K562 (cell line): ENCODE results near the gene ADI1. TPM values are rescaled to one million over a fixed set of nuclear protein-coding genes. Genes with fewer than 3 reads are reported as not detected.

ENCODE experiments used
- ATAC-seq: fragments of 200-7000 bp; cut with Tn5 transposase; 3 replicates; pipeline ENCODE4 v1.9.1; 2020; ENCODE audit warnings: moderate library complexity
- BruUV-seq: library from RNA; stranded (reverse); fragments of 400-500 nt; replicated peaks from 2 replicates; lab custom pipeline; 2021; lab: Mats Ljungman, UMichigan
- CTCF ChIA-PET: fragments of 300-600 bp; formaldehyde crosslinking; extraction: SDS; loops from one replicate; lab custom pipeline; 2021; ENCODE audit warnings: low intra/inter-chr PET ratio; lab: Yijun Ruan, JAX
- POLR2A ChIA-PET: fragments of 300-600, 350-650 bp; sonication (Branson Sonifier 250); formaldehyde crosslinking; extraction: SDS; loops from one replicate; lab custom pipeline; 2021; ENCODE audit warnings: antibody characterized with exemption, inconsistent platforms; lab: Yijun Ruan, JAX
- DNase-seq, 4 experiments: peaks; one replicate each; pipeline versions ENCODE4 v3.0.0 to v3.0.0-alpha.2; 2011 to 2018; ENCODE audit warnings: low spot score in 3 of 4, mixed read lengths in 3 of 4; ENCODE audit errors: extremely low read depth in 1 of 4
- FAIRE-seq: peaks from 2 replicates; lab custom pipeline; 2011; peaks lifted over from hg19 to GRCh38; lab: Jason Lieb, UNC
- H2AFZ ChIP-seq: 2 replicates; pipeline ENCODE4 v1.6.0; 2011; ENCODE audit warnings: low read depth, low read length, control low read depth, inconsistent platforms
- H3K27ac ChIP-seq: fragments of 200-600 bp; 3 replicates; pipeline ENCODE4 v1.8.0; 2011; ENCODE audit warnings: low read depth, mild to moderate bottlenecking, control low read depth, inconsistent platforms, low read length, moderate library complexity, mixed read lengths; ENCODE audit errors: extremely low read depth
- H3K27me3 ChIP-seq, 2 experiments: fragments of 300-600 bp in 1 of 2; 2 replicates in 1 of 2; 3 replicates in 1 of 2; pipeline versions ENCODE4 v1.6.0 to v1.8.0; 2011; ENCODE audit warnings: inconsistent platforms in 2 of 2, low read length in 2 of 2, mild to moderate bottlenecking in 1 of 2, mixed read lengths in 1 of 2, moderate library complexity in 1 of 2; ENCODE audit not compliant: control insufficient read depth in 2 of 2, insufficient read depth in 2 of 2
- H3K36me3 ChIP-seq: fragments of 300-600 bp; 3 replicates; pipeline ENCODE4 v1.8.0; 2011; ENCODE audit warnings: mild to moderate bottlenecking, low read length, inconsistent platforms; ENCODE audit not compliant: control insufficient read depth, insufficient read depth
- H3K4me1 ChIP-seq, 2 experiments: fragments of 200-600 bp in 1 of 2; replicated peaks in 1 of 2; 2 replicates in 1 of 2; 3 replicates in 1 of 2; pipeline versions ENCODE4 v1.5.1 to v1.8.0; 2011; ENCODE audit warnings: inconsistent platforms in 2 of 2, low read length in 2 of 2, mild to moderate bottlenecking in 1 of 2, mixed read lengths in 1 of 2, moderate library complexity in 1 of 2; ENCODE audit not compliant: control insufficient read depth in 2 of 2, insufficient read depth in 2 of 2
- H3K4me2 ChIP-seq: 2 replicates; pipeline ENCODE4 v1.6.1; 2011; ENCODE audit warnings: low read length, control low read depth, inconsistent platforms, mixed read lengths; ENCODE audit not compliant: insufficient read depth
- H3K4me3 ChIP-seq: fragments of 200-600 bp; sonication (generic), shearing (Covaris generic); 2 replicates; pipeline ENCODE4 v1.5.1; 2016; ENCODE audit warnings: control low read depth, inconsistent platforms
- H3K79me2 ChIP-seq: fragments of 200-600 bp; 3 replicates; pipeline ENCODE4 v1.8.0; 2011; ENCODE audit warnings: low read length, inconsistent platforms; ENCODE audit not compliant: control insufficient read depth, insufficient read depth
- H3K9ac ChIP-seq, 2 experiments: 2 replicates each; pipeline versions ENCODE4 v1.6.0 to v1.6.1; 2011; ENCODE audit warnings: low read depth in 2 of 2, low read length in 2 of 2, control low read depth in 1 of 2, inconsistent platforms in 1 of 2, mild to moderate bottlenecking in 1 of 2, mixed read lengths in 1 of 2; ENCODE audit not compliant: insufficient read depth in 1 of 2
- H3K9me1 ChIP-seq: one replicate; pipeline ENCODE4 v1.6.0; 2011; ENCODE audit warnings: inconsistent platforms, mild to moderate bottlenecking, low read length, moderate library complexity; ENCODE audit not compliant: control insufficient read depth, insufficient read depth
- H3K9me3 ChIP-seq: replicated peaks from 2 replicates; pipeline ENCODE4 v1.5.1; 2011; ENCODE audit warnings: low read depth, low read length, inconsistent platforms; ENCODE audit not compliant: control insufficient read depth, insufficient read depth
- H4K20me1 ChIP-seq: replicated peaks from 2 replicates; pipeline ENCODE4 v1.6.1; 2011; ENCODE audit warnings: low read length, inconsistent platforms, mixed read lengths; ENCODE audit not compliant: control insufficient read depth, insufficient read depth
- MAFF ChIP-seq: IDR thresholded peaks from 2 replicates; pipeline ENCODE4 v1.6.1; 2012; ENCODE audit warnings: low read length, improper control_type of control experiment
- POLR2G ChIP-seq: fragments of 200-400 bp; formaldehyde crosslinking; IDR thresholded peaks from 2 replicates; pipeline ENCODE4 v1.6.1; 2017; ENCODE audit warnings: low read depth, mild to moderate bottlenecking, antibody characterized with exemption, low read length, moderate library complexity
- ZNF253 ChIP-seq: fragments of 250-450 bp; sonication (Bioruptor Pico); conservative IDR thresholded peaks from 2 replicates; pipeline ENCODE4 v1.6.1; 2021; ENCODE audit warnings: mild to moderate bottlenecking
- WGBS: fragments of 100-300 bp; shearing (Covaris generic); methylation state at CpG from one replicate; pipeline ENCODE4 v1.1.6; 2016; ENCODE audit warnings: low coverage, mixed read lengths; ENCODE audit not compliant: insufficient coverage; ENCODE audit errors: missing lambda C conversion rate; 5-methylcytosine and 5-hydroxymethylcytosine counted together
- in situ Hi-C: fragments of 300-500 bp; cut with MboI; formaldehyde crosslinking; loops from 4 replicates; pipeline ENCODE4 v1.15.0; 2018; ENCODE audit warnings: inconsistent platforms, mixed read lengths
- intact Hi-C: fragments of 100-400 bp; cut with micrococcal nuclease; formaldehyde crosslinking; loops from 2 replicates; pipeline ENCODE4 v1.14.2; 2022
- polyA plus RNA-seq, 8 experiments: library from polyadenylated mRNA; depleted of rRNA in 4 of 8; stranded (reverse) in 5 of 8; unstranded in 3 of 8; fragments of >200 nt; fragmentation: Nextera tagmentation in 2 of 8; fragmentation: Illumina TruSeq in 1 of 8; extraction: Ambion mirVana in 2 of 8; extraction: Trizol in 1 of 8; gene quantifications; 2 replicates each; pipeline versions ENCODE4 v1.2.1 to v1.2.3, GENCODE V29; 2011 to 2014; ENCODE audit warnings: inconsistent platforms in 1 of 8, missing spikeins in 1 of 8
- total RNA-seq, 7 experiments: library from RNA; depleted of rRNA in 6 of 7; stranded (reverse); fragments of >200 nt in 6 of 7; fragmentation: Illumina TruSeq in 2 of 7; extraction: Trizol in 2 of 7; gene quantifications; 2 replicates each; pipeline versions ENCODE4 v1.2.1 to v1.2.3, GENCODE V29; 2011 to 2021; ENCODE audit warnings: low replicate concordance in 1 of 7
- TF ChIP-seq, protein P1 (sequence below): sonication (generic); formaldehyde crosslinking; IDR thresholded peaks from 2 replicates; pipeline ENCODE4 v1.9.0; 2022; ENCODE audit warnings: mild to moderate bottlenecking, missing genetic modification reagents

ADI1 gene
- total and polyA plus RNA-seq, 9 of the 15 experiments (the other 6 are each of a cell fraction or from before 2014, with no cell fraction given) = 6.1 to 51.0 (median 27.1) TPM

DNA sequence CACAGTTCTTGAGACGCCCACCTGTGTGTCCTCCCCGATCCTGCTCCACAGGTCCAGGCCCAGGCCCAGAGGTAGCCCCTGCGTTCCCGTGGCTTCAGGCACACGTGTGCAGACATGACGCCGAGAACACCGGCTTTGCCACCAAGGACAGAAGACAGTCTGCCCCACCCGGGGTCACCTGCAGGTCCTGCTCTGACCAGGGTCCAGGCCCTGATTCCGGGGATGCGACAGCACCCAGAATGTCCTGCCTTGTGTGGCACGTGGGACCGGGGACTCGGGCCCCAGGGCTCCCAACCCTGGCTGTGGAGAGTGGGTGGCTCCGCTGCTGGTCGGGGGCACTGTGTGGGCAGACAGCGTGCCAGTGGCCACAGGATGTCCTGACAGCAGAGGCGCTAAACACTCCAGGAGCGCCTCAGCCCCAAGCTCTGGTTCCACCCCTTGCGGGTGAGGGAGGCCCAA, 36.9 kb downstream of the ADI1 start:
- intact Hi-C loops = no loop called here
- Histone ChIP-seq H3K27ac (no peak overlapping the region), H3K4me2 (no peak overlapping the region), H2AFZ (no peak overlapping the region), H3K36me3 (peaks cover 24% of the 10 kb centered on the region; the same call in 2 of the 3 replicates), H3K4me1 (peaks cover 0 to 8% of the 10 kb centered on the region in 2 experiments; a peak in 1 of 5 replicates), H4K20me1 (no peaks in the 10 kb centered on the region), H3K9me1 (no peaks in the 10 kb centered on the region), H3K9ac (peak overlapping the region in 1 of 2 experiments; percentile 7; a peak in 1 of 4 replicates), H3K79me2 (no peaks in the 10 kb centered on the region), H3K9me3 (peaks cover 1% of the 10 kb centered on the region), H3K27me3 (no peaks in the 10 kb centered on the region), H3K4me3 (no peak overlapping the region)
- ChIA-PET CTCF (no interaction called here), POLR2A (interaction anchor here (1.1 kb wide), 1 partner anchor 11 kb away, joined by 4 read pairs; no protein-coding TSS in a partner anchor)
- FAIRE-seq (no peak), DNase-seq (no peak), ATAC-seq (no peak)
- WGBS = 94% methylated on average over 17 of the region's 20 CpGs
- TF ChIP-seq POLR2G = peak; percentile 33; the same call in 1 of the 2 replicates
- TF ChIP-seq, protein P1, sequence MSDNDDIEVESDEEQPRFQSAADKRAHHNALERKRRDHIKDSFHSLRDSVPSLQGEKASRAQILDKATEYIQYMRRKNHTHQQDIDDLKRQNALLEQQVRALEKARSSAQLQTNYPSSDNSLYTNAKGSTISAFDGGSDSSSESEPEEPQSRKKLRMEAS (CRISPR knock-in tag) = no peak
- no peak for TF ChIP-seq ZNF253 (CRISPR knock-in tag)
- in situ Hi-C loops = no loop called here
- no TSS peak for BruUV-seq

DNA sequence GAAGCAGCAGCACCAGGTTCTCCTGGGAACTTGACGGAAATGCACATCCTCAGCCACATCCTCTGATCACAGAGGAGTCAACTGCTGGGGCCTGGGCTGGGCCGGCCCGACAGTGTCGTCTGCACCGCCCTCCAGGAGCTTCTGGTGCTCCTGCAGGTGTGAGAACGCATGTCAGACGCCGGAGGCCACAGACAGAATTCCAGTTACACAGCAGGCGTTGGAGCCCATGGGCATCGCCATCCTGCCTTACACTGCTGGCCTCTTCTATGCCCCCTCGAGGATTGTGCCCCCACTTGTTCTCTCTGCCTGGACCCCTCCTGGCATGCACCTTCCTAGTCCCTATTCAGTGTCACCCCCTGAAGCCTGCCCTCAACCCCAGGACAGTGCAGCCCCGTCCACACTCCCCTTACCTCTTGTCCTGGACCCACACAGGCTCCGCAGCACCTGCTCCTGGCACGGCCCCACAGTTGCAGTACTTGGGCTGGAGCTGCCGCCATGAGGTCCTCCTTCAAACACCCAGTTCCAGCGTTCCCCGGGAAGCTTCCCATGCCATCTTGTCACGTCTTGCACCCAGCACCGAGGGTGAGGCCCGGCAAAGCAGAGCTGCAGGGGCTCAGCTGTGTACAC, 37.5 kb downstream of the ADI1 start:
- in situ Hi-C loops = no loop called here
- Histone ChIP-seq H3K79me2 (no peaks in the 10 kb centered on the region), H3K36me3 (peaks cover 24% of the 10 kb centered on the region; the same call in 2 of the 3 replicates), H4K20me1 (no peaks in the 10 kb centered on the region), H3K4me3 (no peak overlapping the region), H3K4me2 (no peak overlapping the region), H3K27ac (no peak overlapping the region), H3K27me3 (no peaks in the 10 kb centered on the region), H3K9ac (peak overlapping the region in 1 of 2 experiments; percentile 7; a peak in 1 of 4 replicates), H3K9me3 (peaks cover 1% of the 10 kb centered on the region), H3K9me1 (no peaks in the 10 kb centered on the region), H2AFZ (no peak overlapping the region), H3K4me1 (peaks cover 0 to 8% of the 10 kb centered on the region in 2 experiments; a peak in 1 of 5 replicates)
- BruUV-seq = no TSS peak
- TF ChIP-seq POLR2G (peak; percentile 53), MAFF (no peak)
- DNase-seq = no peak
- no peak for ATAC-seq
- WGBS = 85% methylated on average over 19 of the region's 20 CpGs
- POLR2A ChIA-PET = interaction anchor here (0.9 to 1.1 kb wide), 2 partner anchors 12 to 35 kb away, joined by 3 to 4 read pairs; no protein-coding TSS in a partner anchor
- no peak for FAIRE-seq
- intact Hi-C loops = no loop called here
- CTCF ChIA-PET = no interaction called here
